Measurements from ENCODE around the gene SCG2.
"Not testable (repeated sequence)": the region's sequence is repeated elsewhere in the genome, so short reads cannot be mapped to it uniquely, and the experiment has no call there.

Gene SCG2

DNA sequence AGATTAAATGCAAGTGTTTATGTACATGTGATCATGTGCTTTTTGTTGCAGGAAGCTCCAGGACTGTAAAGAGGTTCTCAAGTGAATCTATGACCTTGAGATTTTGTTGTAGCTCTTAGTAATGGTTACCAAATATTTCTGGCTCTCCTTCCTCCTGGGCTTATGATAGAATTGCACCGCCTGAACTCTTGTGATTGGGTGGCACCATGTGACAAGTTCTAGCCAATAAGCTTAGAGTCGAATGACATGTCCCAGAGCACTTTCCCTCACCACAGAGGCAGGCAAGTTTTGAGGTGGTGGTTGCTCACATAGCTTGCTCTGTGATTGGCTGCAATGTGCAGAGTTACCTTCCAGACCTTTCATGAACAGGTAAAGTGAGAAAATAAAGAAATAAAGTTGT is 8.9 kb upstream of the SCG2 start:
- no peak for DNase-seq

DNA sequence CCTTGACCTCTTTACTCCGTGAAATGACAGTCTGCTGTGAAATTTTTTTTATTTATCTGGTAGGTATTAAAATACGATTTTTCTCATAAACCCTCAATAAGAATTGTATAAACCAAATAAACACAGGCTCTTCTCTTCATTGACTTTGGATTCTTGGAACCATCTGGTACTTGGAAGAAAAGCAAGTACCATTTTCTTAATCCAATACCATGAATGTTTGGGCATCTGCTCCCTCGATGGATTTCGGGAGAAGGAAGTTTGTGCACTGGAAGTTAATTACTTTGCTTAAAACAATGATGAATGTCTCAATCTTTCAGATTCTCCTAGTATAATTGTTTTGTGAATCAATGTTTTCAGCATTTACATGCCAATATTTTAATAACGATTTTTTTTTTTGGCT is 5.3 kb upstream of the SCG2 start:
- no peak for DNase-seq

DNA sequence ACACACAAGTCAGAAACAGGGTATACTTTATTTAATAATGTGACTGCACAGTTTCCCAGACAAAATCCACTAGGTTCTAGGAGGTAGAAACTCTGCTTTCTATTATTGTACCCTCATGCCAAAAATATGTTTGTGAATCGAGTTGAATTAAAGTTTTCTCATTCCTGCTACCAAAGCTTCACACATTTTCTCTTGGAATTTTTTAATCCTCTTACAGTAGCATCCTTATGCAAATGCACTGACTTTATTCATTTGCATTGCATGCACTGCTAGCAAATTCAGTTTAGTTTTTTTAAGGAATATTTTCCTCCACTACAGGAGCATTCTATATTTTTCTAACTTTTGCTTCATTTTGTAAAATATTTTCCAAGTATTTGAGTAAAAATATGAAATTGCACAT is 4.8 kb upstream of the SCG2 start:
- DNase-seq = no peak

DNA sequence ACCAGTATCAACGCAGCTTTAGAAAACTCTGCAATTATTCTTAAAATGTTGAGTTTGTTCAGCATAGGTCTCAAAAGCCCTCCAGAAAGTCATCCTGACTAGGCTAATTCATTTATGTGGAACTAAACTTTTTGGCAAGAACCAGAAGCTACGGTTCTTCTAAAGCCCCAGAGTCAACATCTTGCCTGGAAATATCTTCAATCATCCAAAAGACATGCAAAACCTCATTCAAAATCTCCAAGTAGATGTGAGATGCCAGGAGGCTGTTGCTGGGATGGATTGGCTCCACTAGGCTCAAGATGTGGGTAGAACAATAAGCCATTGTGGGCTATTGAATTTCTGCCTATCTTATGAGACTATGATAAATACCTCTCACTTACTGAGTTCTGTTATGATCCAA is 2.1 kb upstream of the SCG2 start:
- DNase-seq = no peak

DNA sequence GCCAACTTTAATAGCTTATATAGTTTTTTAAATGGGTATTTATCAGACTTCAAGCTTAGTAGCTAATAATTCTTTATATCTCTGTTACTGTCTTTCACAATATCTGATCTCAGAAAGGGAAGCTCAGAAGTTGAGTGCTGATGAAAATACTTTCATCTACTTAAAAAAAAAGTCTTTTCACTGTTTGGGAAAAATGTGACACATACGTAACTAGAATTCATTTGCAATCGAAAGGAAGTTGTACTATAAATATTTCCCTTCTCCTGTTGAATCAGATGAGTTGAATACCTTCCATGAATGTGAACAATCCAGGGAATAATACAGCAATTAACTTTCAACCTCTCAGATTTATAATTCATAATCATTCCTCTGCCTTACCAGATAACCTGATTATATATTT is 811 bp upstream of the SCG2 start:
- DNase-seq = no peak

DNA sequence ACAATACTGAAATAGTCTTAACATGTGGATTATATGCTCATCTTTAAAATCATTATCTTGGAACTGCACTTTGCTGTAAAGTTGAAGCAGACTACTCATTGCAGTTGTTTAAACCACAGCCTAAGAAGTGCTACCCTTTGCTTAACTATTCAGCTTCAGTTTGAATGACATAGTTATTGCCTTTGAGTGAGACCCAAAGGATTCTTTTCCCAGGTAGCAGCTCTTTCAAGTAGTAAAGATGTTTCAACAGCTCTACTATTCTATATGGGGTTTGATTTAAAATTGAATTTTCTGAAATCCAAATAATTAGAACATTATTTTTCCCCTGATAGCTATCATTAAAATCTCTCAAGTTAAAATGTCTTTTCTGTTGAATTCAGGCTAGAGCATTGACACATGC is 1.1 kb downstream of the SCG2 start:
- DNase-seq = no peak

DNA sequence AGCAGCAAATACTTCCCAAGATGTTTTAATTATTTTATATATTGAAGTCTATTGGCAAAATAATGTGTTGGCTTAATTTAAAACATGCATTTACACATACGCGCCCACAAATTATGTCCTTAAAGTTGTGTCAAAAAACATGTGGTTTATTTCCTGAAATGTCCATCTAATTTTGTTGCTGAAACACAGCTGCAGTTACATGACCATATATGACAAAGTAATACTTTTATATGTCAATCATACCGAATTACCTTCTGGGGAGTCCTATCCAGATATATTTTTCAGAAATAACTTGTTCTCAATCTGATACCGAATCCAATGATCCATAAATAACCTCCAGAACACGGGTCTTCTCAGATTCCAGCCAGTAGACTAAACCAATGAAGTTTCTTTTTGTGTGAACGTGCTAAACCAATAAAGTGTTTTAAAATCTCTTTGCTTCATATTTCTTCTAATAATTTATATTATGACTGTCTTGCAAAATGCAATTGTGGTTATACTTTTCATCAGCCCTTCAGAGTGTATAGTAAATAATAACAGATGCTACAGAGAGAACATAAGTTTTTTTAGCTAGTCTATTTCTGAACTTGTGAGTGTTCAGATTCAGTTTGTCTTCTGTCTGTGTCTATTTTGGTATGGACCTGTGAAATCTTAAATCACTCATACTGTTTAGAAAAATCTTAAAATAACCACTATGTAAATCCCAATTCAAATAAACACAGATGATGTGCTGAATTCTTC is 2.4 kb downstream of the SCG2 start:
- DNase-seq = no peak

DNA sequence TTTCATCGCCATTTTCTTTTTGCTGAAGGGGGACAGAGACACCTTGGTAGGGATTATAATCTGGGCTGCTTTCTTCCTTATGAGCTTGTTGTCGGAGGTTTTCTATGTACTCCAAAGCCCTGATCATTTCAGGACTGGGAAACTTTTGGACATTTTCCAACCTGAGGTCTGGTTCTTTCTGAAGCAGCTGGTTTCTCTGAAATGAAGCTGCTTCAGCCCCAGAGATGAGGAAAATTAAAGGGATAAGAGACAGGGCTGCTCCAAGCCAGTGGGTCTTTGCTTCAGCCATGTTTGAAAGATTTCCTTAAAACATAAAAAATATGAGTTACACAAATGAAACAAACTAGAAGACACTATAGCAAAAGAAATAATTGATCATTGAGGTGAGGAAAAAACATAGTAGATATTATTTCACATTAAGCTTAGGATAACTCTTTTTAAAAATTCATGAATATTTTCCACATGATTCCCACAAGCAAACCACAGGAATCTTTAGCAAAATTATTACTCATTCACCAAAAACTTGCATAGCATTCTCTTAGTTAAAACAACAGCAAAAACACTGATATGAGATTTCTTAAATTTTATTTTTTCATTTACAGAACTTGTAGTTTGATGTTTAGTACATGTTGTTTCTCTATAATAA is 3.0 kb downstream of the SCG2 start:
- no peak for DNase-seq

DNA sequence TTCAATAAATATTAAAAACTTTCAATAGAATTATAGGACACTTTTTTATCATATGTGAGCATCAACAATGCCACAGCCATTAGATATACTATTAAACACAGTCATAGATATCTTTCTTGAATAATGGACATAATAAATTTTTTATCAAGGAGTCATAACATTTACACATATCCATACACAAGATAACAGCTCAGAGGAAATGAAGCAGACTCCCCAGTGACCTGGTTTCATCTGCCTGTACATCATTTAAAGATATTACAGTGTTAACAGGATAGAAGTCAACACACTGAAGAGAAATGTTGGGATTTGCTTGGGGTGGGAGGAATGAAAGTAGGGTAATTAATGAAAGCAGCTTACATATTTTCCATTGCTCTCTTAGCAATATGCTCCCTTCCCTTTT is 5.1 kb downstream of the SCG2 start:
- no peak for DNase-seq

DNA sequence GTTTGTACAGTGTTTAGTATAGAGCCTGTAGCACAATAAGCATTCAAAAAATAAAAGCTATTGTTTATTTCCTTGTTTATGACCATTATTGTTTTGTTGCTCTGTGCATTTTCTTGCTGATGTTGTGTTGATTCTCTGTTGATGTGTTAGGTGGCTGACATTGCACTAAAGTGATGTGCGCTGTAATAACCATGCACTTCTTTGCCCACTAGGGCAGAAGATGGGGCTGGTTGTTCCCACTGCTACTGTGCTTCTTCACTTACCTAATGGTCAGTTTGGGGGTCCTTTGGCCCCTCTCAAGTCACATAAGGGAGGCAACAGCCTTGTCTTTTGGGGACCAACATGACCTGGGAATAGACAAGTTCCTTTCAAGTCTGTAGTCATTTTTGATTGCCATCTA is 6.0 kb downstream of the SCG2 start:
- no peak for DNase-seq

DNA sequence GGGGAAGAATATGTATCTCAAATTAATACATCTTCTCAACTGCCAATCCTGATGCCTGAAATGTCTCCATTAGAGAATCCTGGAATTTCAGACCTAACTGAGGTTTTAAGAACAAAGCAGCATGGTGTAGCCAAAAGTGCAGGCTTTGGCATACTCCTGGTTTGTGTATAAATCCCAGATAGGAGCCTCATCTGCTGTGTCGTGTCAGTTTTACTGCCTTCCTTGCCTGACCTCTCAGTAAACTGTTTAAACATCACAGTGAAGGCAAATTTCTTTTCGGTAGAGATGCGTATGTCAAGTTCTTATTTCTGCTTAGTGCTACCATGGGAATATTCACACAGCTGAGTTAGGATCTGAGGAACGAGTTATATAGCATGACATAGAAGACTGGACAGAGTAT is 7.3 kb downstream of the SCG2 start:
- DNase-seq = no peak

DNA sequence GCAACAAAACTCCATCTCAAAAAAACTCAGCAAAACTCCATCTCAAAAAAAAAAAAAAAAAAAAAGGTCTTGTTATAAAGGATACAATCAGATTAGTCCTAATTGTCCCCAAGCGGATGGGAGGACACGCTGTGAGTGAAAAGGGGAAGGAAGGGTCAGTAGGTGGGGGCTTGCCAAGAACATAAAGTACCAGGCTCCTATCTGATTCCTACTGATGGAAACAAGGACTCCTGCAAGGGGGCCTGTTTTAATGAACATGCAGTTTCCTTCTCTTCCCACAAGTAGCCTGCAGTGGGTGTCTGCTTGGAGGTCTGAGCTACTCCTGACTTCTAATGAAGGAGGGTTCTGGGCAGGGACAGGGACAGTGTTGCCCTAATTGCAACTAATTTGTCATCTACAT is 7.9 kb downstream of the SCG2 start:
- no peak for DNase-seq

DNA sequence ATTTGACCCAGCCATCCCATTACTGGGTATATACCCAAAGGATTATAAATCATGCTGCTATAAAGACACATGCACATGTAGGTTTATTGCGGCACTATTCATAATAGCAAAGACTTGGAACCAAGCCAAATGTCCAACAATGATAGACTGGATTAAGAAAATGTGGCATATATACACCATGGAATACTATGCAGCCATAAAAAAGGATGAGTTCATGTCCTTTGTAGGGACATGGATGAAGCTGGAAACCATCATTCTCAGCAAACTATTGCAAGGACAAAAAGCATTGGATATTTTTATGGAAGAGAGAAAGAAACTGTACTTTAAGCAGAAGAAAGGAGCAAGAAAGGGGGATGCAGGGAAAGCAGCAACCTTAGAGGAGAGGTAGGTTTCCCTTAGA is 9.5 kb downstream of the SCG2 start:
- DNase-seq = not testable (repeated sequence)

DNA sequence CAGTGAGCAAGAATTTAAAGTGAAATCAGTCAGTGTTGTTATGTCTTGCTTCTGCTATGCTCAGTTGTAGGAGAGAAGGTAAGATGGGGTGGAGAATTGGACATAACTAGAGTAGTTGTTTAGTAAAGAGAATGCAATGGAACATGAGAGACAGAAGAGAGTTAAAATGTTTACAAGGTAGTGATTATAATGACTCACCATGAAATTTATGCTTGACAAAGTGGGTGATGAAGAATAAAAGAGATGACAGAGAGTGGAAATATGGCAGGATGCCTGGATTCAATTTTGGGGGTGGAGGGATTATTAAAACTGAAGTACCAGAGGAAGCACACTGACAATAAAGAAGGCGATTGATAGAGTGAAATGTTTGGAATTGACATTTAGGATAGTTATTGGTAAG is 10.6 kb downstream of the SCG2 start:
- DNase-seq = no peak

DNA sequence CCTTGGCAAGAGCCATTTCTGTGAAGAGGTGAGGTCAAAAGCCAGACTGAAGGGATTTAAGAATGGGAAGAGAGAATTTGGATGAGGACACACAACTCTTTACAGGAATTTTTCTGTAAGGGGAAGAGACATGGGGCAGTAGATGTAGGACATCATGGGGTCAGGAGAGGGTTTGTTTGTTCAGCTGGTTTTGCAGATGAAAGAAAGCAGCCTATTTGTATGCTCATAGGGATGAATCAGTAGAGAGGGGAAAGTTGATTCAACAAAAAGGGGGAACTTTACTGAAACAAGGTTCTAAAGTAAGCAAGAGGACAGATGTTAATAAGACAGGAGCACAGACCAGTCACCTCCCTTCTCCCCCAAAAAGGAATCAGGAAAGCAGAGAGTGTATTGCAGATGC is 11.2 kb downstream of the SCG2 start:
- DNase-seq = no peak

DNA sequence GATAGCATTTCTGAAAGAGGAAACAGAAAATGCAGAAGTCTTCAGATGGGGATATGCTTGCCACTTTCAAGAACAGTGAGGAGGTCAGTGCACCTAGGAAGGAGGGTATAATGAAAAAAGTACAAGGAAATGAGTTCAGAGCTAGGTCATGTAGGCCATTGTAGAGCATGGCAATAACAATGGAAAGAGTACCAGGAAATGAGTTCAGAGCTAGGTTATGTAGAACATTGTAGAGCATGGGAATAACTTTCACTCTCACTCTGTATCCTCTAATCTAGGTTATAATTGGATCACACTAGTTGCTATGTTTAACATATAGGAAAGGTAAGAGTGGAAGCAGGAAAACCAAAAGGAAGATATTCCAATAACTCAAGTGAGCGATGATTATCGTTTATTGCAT is 12.3 kb downstream of the SCG2 start:
- no peak for DNase-seq

DNA sequence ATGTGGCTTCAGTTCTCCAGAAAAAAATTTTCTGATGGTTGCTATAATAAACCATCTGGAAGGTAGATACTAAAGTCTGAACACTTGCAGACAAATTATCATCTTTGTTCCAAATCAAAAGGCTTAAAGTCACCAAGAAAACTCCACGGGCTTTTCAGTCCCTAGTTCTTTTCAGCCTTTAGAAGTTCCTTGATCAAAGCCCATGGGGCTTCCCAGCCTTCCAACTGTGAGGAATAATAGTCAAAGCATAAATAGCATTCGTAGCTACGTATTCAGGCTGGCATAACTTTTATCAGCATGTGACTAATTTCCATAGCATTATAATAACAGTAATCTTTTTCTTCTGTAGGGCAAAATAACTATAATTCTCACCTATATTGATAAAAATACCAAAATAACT is 13.9 kb downstream of the SCG2 start:
- DNase-seq = no peak

DNA sequence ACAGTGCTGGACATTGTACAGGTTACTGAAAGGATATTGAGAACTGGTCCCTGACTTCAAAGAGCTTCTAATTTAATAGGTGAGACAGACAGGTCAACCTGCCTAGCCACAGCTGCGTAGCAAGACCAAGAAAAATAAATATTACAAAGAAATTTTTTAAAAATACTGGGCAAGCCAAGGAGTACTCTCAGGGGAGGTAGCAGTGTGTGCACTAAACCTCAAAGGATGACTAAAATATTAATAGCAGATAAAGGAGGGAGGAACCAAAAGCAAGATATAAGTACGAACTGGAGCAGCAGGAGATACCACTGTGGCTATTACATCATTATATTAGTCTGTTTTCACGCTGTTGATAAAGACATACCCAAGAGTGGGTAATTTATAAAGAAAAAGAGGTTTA is 14.9 kb downstream of the SCG2 start:
- no peak for DNase-seq

DNA sequence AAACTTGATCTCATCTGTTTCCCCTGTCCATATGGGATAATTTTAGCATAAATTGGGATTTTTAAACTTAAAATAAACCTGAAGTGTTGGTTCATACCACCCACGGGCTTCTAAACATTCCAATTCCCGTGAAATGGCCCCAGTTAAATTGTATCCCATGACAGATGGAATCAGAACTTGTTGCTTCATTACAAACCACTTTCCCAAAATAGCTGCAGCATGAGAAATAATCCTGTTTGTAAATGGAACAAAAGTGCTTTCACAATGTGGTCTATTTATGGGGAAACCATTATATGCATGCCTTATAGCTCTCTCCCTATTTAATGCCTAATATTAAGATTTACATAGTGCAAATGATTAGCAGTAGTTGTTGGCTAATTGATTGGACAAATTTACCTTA is 15.9 kb downstream of the SCG2 start:
- no peak for DNase-seq

DNA sequence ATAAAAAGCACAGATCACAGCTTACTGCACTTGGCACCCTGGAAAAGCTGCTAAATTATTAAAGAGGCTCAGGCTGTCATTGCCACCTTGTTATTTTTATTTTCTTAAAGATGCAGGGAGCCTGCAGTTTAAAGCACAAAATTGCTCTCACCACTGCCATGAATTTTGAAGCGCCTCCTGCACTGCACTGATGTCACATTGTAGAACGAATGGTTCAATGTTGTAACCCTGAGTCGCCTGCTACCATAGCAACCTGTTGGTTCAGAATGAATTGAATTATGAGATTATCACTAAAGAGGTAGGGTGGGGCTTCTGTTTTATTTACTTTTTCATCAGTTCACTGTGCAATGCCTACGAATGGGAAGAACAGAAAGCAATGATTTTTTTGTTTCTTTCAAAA is 16.5 kb downstream of the SCG2 start:
- no peak for DNase-seq

DNA sequence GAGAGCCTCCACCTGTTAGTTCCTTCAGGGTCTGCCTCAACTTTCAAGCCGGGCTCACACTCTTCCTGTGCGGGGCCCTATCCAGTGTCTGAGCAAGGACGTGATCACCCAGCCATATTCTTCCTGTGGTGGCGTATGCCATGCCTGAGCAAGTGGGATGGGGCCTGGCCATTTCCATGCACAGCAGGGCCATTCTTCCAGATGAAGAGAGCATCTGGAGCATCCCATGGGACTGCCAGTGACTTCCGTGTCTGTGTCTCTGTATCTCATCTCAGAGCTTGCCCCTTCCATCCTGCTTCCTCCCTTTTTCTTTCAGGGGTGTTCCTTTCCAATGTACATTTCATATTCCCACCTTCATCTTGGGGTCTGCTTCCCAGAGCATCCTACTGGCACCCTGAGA is 20.2 kb downstream of the SCG2 start:
- no peak for DNase-seq

DNA sequence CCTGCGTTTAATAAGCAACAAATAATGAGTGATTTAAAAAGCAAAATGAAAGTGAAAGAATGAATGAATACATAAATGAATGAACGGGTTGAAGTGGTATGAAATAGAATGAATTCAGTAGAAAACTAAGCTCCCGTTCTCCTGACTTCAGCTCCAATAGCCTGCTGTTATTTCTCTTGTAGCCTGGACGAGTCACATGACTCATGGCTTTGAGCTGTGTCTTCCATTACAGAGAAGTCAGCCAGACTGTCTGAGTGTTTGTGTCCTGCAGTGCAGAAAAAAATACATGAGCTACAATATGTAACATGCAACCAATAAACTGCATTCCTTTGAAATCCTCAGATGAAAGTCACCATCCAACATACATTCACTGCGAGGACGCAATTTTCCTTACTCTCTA is 21.2 kb downstream of the SCG2 start:
- no peak for DNase-seq

DNA sequence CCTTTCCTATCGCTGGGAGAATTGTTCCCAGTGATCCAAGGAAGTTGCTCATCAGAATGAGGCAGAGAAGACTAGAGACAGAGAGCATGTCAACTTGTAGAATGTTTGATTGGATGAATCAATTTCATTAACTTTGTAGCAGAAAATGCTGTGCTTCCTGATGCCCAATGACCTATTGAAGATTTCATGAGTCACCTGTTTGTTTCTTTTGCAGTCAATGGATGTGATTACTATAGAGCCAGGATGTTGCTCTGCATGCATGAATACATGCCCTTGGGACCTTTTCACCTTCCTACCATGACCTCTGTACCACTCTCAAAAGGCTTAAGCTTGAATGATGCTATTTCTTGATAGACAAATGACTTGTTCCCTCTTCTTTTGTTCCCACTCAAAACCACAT is 23.3 kb downstream of the SCG2 start:
- no peak for DNase-seq

DNA sequence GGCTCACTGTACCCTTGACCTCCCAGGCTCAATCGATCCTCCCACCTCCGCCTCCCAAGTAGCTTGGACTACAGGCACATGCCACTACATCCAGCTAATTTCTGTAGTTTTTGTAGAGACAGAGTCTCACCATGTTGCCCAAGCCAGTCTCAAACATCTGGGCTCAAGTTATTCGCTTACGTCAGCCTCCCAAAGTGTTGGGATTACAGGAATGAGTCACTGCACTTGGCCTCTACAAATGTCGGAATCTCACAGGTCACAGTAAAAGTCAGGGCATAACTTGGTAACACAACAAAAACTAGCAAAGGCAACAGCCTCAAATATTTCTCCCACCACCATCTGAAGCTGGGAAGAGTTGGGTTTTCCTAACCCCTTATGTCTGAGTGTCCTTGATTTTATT is 25.3 kb downstream of the SCG2 start:
- no peak for DNase-seq

DNA sequence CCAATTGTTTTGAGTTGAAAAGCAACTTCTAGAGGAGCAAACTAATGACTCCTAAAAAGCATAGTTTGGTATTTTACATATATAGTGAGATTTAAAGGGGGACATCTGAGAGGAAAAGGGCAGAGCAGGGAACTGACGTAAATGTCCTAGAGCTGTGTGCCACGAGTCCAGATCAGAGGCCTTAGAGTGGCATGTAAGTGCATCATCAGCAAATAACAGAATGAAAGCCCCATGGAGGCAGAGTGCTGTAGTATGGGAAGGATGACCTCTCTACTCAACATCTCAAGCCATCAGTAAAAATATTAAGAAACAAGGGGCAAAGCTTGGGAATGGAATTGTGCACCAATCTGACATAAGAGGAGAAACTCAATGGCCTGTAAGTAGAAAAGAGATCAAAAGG is 31.4 kb downstream of the SCG2 start:
- no peak for DNase-seq

Measured in activated T-cell treated with anti-CD3 and anti-CD28 coated beads, Interleukin-2, amount 50 U/mL, for 48 hours (primary cell).